OCI-LY1 (cell line): Measurements from ENCODE around the gene ASCL5.

Experiments
- CTCF ChIP-seq: fragments of 200-600 bp; sonication (generic), shearing (Covaris generic); IDR thresholded peaks from 2 replicates; pipeline ENCODE4 v1.5.1; 2017; ENCODE audit warnings: mild to moderate bottlenecking, antibody characterized with exemption, low read length, moderate library complexity, mixed read lengths
- EZH2 ChIP-seq: fragments of 200-600 bp; sonication (generic), shearing (Covaris generic); IDR thresholded peaks from 2 replicates; pipeline ENCODE4 v1.8.0; 2017; ENCODE audit warnings: borderline replicate concordance, mixed run types, mild to moderate bottlenecking, antibody characterized with exemption, low read length, moderate library complexity, mixed read lengths

GRCh38 chr1:201103666-201104065 is 23.3 kb downstream of the ASCL5 start:
- TF ChIP-seq EZH2, result no peak
- no peak for TF ChIP-seq CTCF
